DND-41 (cell line): ENCODE measurements around the gene CHRNA9.

ENCODE experiments used
- ATAC-seq: fragments of 200-7000 bp; cut with Tn5 transposase; 3 replicates; pipeline ENCODE4 v1.9.1; 2021; ENCODE audit warnings: low read depth; ENCODE audit not compliant: insufficient read depth
- DNase-seq: peaks from one replicate; pipeline ENCODE4 v3.0.0-alpha.2; 2020
- H2AFZ ChIP-seq: 2 replicates; pipeline ENCODE4 v1.6.0; 2012; ENCODE audit warnings: low read depth, low read length
- H3K27ac ChIP-seq: 2 replicates; pipeline ENCODE4 v1.5.1; 2012; ENCODE audit warnings: low read length, inconsistent platforms
- H3K27me3 ChIP-seq: fragments of 200-600 bp; sonication (generic); 2 replicates; pipeline ENCODE4 v1.6.0; 2012; ENCODE audit warnings: low read length, mild to moderate bottlenecking, inconsistent platforms; ENCODE audit not compliant: insufficient read depth, poor library complexity
- H3K36me3 ChIP-seq: 2 replicates; pipeline ENCODE4 v1.5.1; 2012; ENCODE audit warnings: low read length, inconsistent platforms; ENCODE audit not compliant: insufficient read depth
- H3K4me1 ChIP-seq: 2 replicates; pipeline ENCODE4 v1.5.1; 2012; ENCODE audit warnings: mild to moderate bottlenecking, low read length; ENCODE audit not compliant: insufficient read depth
- H3K4me2 ChIP-seq: 2 replicates; pipeline ENCODE4 v1.6.0; 2012; ENCODE audit warnings: mild to moderate bottlenecking, moderate library complexity, low read length, inconsistent platforms; ENCODE audit not compliant: insufficient read depth
- H3K4me3 ChIP-seq, 2 experiments: fragments of 200-600 bp in 1 of 2; shearing (Covaris generic) in 1 of 2; 2 replicates each; pipeline ENCODE4 v1.5.1; 2012 to 2016; ENCODE audit warnings: inconsistent platforms in 2 of 2, low read length in 2 of 2, mild to moderate bottlenecking in 2 of 2, low read depth in 1 of 2, moderate library complexity in 1 of 2
- H3K79me2 ChIP-seq: 2 replicates; pipeline ENCODE4 v1.6.0; 2012; ENCODE audit warnings: low read length, inconsistent platforms; ENCODE audit not compliant: insufficient read depth
- H3K9ac ChIP-seq: 2 replicates; pipeline ENCODE4 v1.6.0; 2012; ENCODE audit warnings: low read depth, mild to moderate bottlenecking, inconsistent platforms, low read length, moderate library complexity
- H3K9me3 ChIP-seq: 2 replicates; pipeline ENCODE4 v1.5.1; 2012; ENCODE audit warnings: low read length, moderate library complexity, mild to moderate bottlenecking, inconsistent platforms; ENCODE audit not compliant: insufficient read depth, severe bottlenecking
- H4K20me1 ChIP-seq: 2 replicates; pipeline ENCODE4 v1.6.0; 2012; ENCODE audit warnings: low read length; ENCODE audit not compliant: insufficient read depth
- CTCF ChIP-seq: IDR thresholded peaks from 2 replicates; pipeline ENCODE4 v1.5.1; 2012; ENCODE audit warnings: borderline replicate concordance, low read length, moderate library complexity, mild to moderate bottlenecking; ENCODE audit not compliant: poor library complexity, severe bottlenecking; ENCODE audit errors: extremely low read depth
- EZH2 ChIP-seq: IDR thresholded peaks from 3 replicates; pipeline ENCODE4 v1.6.1; 2012; ENCODE audit warnings: borderline replicate concordance, low read depth, mild to moderate bottlenecking, moderate library complexity, low read length, inconsistent platforms; ENCODE audit not compliant: severe bottlenecking

CHRNA9 gene

DNA sequence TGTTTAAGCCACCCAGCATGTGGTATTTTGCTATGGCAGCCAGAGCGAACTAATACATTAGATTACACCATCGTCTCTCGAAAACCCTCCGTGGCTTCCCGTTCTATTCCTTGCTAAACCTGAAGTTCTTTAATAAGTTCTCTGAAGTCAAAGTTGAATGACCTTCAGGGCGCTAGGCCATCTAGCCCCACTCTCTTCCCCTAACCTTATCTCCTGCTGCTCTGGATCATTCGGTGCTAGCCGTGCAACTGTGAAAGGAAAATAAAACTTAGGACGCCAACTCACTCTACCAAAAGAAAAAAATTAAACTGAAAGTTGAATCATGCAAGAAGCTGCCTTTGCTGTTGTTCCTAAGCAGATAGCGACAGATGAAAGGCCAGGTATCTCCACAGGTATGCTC lies 40.0 kb downstream of the CHRNA9 start:
- Histone ChIP-seq H3K9me3 (no peaks in the 10 kb centered on the region), H3K4me3 (no peak overlapping the region), H3K9ac (no peak overlapping the region), H3K4me2 (no peak overlapping the region), H2AFZ (no peak overlapping the region), H3K36me3 (no peaks in the 10 kb centered on the region), H3K27ac (no peak overlapping the region), H4K20me1 (no peaks in the 10 kb centered on the region), H3K79me2 (no peaks in the 10 kb centered on the region), H3K27me3 (peaks cover 2% of the 10 kb centered on the region), H3K4me1 (no peaks in the 10 kb centered on the region)
- TF ChIP-seq EZH2 = no peak
- no peak for TF ChIP-seq CTCF
- DNase-seq = no peak
- ATAC-seq = no peak

GRCh38 chr4:40375620-40376019 lies 40.5 kb downstream of the CHRNA9 start:
- no peak for DNase-seq
- no peak overlapping the region for H2AFZ ChIP-seq
- no peak overlapping the region for H3K9ac ChIP-seq
- H3K36me3 ChIP-seq = no peaks in the 10 kb centered on the region
- H3K79me2 ChIP-seq = no peaks in the 10 kb centered on the region
- no peaks in the 10 kb centered on the region for H3K4me1 ChIP-seq
- H3K4me3 ChIP-seq = no peak overlapping the region
- no peak for ATAC-seq
- H3K27me3 ChIP-seq = peaks cover 2% of the 10 kb centered on the region
- TF ChIP-seq CTCF (no peak), EZH2 (no peak)
- H3K4me2 ChIP-seq = no peak overlapping the region
- H4K20me1 ChIP-seq = no peaks in the 10 kb centered on the region
- H3K9me3 ChIP-seq = no peaks in the 10 kb centered on the region
- no peak overlapping the region for H3K27ac ChIP-seq

DNA sequence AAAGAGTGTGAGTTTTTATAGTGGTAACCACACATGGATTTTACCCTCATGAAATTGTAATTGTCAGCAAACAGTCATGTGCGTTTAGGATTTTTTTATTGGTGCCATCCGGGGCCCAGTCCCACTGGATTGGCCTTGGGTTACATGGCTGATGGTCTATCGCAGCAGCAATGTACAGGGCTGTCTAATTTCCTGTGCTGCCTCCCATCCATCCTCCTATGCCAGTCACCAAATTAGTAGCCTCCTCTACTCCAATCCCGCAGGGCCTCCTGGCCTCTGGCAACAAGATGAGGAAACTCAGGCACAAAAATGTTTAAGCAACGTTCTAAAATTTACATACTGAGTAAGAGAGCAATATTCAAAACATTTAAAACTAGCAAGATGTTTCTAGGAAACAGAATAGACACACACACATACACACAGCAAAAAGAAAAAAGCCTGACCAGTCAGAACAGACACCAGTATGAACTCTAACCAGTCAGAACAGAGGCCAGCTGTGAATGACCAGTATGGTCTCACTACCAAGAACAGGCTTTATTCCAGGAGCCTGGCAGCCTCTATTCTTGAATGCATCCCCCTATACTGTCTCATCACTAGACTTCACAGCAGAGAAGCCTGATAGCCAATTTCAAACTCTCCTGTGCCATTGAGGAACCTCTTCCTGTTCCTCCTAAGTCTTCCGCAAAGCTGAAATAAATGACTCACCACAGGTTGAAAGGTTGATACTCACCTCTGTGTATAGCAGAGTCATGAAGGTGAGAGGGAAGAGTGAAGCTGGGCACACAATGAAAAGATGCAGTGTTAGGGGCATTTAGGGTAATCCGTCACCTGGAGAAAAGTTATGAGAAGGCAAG lies 42.6 kb downstream of the CHRNA9 start:
- TF ChIP-seq CTCF = no peak
- no peak for TF ChIP-seq EZH2
- no peaks in the 10 kb centered on the region for H3K4me1 ChIP-seq
- H2AFZ ChIP-seq = no peak overlapping the region
- no peak overlapping the region for H3K9ac ChIP-seq
- no peak overlapping the region for H3K4me3 ChIP-seq
- H3K79me2 ChIP-seq = no peaks in the 10 kb centered on the region
- H3K9me3 ChIP-seq = no peaks in the 10 kb centered on the region
- no peaks in the 10 kb centered on the region for H4K20me1 ChIP-seq
- no peaks in the 10 kb centered on the region for H3K36me3 ChIP-seq
- H3K27ac ChIP-seq = no peak overlapping the region
- DNase-seq = no peak
- ATAC-seq = no peak
- peaks cover 2% of the 10 kb centered on the region for H3K27me3 ChIP-seq
- H3K4me2 ChIP-seq = no peak overlapping the region
